GM18907 (cell line): ENCODE data around the gene CYS1.

Experiments
- ATAC-seq: cut with Tn5 transposase; IDR thresholded peaks from one replicate; pipeline ENCODE4 v1.9.1; 2021; ENCODE audit warnings: mild to moderate bottlenecking, moderate library complexity; ENCODE audit not compliant: unreplicated experiment

The CYS1 gene

GRCh38 chr2:10052216-10052615 is 28.0 kb downstream of the CYS1 start:
- ATAC-seq = no peak

DNA sequence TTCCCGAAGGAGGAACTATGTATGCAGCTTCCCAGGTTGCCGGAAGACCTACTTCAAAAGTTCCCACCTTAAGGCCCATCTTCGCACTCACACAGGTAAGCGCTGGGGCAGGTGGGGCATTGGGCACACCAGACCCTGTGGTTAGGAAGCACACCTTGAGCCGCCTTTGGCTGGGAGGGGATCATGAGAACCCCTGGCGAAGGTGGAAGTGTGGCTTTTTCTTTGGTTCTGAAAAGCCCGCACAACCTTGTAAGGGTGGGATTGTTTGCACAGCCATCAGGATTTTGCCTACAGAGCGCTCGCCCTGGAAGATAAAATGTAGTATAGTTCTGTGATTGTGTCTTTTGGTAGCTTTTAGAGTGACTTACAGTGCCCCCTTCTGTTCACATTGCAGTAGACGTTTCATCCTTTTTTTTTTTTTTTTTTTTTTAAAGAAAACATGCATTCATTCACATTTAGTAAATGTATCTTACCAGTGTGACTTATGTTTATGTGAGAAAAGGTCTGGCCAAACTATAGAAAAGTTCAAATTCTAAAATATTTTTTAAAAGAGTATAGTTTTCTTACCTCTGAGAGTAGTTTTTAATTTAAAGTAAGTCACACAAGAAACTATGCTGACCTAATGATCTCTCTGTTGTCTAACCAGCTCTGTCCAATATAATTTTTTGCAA is 31.6 kb downstream of the CYS1 start:
- no peak for ATAC-seq

- no peak for ATAC-seq
Observed at GRCh38 chr2:10047616-10048500, 32.4 kb downstream of the CYS1 start.

DNA sequence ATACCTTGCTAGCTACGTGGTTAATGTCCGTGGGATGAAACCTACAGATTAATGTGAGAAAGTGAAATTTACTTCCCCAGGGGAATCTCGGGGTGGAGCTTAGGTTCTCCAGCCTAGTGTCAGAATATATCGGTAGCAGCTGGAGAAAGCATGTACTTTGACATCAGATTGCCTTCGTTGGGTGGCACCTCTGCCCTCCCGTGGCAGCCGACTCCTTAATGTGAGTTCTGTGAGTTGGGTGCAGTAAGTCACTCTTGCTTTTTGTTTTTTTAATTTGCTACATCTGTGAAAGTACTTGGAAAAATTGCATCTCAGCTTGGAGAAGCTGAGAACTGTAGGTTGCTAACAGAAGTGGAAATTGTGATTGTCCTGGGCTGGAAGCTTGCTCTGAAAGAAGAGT is 33.3 kb downstream of the CYS1 start:
- ATAC-seq = no peak

GRCh38 chr2:10045561-10046355 is 34.5 kb downstream of the CYS1 start:
- ATAC-seq = no peak

GRCh38 chr2:10043906-10044601 is 36.2 kb downstream of the CYS1 start:
- ATAC-seq = peak; percentile 60

DNA sequence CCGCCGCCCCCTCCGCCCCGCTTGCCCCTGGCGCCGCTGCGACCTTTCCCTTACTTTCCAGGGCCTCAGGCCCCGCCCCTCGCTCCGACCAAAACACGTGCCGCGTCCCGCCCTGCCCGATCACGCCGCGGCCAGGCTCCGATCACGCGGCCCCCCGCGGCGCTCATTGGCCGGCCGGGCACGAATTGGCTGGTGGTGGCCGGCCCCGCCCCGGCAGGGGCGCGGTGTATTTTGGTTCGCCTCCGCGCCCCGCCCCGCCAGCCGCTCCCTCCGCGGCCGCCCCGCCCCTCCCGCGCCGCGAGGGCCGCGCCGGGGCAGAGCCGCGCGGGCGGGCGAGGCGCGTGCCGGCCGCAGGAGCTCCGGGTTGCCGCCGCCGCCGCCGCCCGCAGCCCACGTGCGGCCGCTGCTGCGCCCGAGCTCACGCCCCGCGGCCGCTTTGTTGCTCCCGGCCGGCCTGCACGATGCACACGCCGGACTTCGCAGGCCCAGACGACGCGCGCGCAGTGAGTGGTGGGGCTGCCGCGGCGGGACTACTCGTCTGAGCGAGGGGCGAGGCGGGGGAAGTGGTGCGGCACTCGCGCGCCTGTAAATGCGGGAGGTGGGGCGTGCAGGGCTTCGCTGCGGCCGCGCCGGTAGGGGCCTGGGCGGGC is 36.8 kb downstream of the CYS1 start, which contains the start of gene KLF11:
KLF11 (plus strand) TSS at position 295 of the 650 bp plus-strand sequence; CDS start at position 462, 167 bp downstream.
- ATAC-seq = peak; percentile 74

- ATAC-seq = no peak
Observed at GRCh38 chr2:10042301-10043161, 37.7 kb downstream of the CYS1 start.

DNA sequence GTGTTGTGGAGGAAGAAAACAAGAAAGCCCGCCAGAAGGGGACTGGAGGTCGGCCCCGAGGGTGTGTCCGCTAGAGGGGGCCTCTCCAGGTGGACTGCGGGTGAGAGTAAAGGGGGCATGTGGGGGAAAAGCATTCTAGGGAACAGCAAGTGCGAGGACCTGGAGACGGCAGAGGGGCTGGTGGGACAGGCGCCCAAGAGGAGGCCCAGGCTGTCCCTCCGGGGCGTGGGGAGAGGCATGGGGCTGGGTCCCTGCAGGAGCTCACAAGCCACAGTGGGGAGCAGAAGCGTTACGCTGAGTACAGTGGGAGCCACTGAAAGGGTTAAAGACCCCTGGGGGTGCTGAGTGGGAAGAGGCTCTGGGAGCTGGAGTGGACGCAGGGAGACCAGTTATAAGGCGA is 38.5 kb downstream of the CYS1 start:
- ATAC-seq = no peak

DNA sequence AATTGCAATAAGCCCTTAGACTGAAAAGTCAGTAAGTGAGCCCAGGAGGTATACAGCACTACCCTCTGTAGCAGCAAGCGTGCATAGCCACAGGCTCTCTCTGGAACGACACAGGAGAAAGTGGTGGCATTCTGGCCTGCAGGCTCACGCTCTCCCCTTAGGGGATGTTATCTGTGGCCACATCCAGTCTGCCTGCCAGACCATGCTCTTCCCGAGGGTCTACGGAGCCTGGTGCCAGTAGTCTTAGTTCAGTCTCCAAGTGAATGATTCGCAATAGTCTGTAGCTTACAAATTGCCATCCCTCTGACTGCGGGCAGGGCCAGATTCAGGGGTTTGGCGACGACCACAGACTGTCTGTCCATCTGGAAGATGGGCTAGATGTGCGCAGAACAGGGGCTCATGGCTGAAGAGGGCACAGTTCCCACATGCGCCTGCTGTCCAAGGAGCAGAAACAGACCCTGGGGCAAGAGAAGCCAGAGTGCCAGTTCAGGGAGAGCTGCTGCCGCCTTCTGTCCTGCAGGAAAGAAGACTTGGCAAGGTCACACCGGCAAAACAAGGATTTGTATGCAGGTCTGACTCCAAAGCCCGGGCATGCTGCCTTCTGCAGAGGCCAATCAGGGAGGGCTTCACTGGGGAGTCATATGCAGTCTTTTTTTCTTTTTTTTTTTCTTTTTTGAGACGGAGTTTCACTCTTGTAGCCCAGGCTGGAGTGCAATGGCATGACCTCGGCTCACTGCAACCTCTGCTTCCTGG is 40.4 kb downstream of the CYS1 start:
- no peak for ATAC-seq

- no peak for ATAC-seq
Observed at GRCh38 chr2:10038716-10039115, 41.5 kb downstream of the CYS1 start.

DNA sequence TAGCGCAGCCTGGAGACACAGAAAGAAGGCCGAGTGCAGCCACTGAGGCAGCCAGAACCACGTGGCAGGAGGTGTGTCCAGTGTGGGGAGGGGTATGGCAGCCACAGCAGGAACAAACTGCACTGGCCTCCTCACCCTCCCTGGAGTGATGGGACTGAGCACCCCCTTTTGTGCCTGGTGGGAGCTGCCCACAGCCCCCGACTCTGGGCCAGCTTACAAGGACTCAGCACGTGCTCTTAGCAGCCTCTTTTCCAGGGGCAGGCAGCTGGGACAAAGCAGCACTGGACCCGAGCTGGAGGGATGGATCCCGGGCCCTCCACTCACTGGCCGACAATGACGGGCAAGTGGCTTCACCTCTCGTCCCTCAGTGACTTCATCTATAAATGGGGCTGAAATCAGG is 42.1 kb downstream of the CYS1 start:
- ATAC-seq = no peak

DNA sequence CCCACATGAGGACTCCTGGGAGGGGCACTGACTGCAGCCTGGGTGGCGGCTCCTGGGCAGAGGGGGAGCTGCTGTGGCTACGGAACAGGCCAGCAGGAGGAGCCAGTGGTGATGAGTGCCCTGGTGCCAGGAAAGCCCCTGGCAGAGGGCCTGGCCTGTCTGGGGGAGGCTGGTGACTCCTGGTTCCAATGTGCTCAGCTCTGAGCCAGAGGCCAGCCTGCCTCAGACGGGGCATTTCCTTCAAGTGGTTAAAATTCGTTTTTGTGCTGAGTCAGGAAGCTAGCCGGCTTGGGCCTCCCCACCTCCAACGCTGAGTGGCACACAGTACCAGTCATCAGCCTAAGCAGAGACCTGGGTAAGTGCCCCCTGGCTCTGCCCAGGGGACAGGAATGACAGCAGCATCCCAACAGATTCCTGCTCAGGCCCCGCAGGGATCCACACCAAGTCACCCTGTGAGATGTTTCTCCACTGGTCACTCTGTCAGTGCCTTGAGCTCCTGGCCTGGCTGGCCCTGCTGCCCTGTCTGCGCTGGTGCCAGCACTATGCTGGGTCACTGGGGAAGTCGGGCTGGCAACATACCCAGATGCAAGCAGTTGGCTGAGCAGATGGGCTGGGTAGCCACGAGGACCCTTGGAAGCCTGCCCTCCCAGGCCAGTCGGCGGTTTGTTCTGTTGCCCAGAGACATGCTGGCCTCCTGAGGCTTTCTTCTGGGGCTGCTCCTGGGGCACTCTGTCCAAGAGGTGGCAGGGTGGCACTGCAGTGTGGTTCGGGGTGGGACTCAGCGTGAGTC is 43.9 kb downstream of the CYS1 start:
- peak; percentile 53 for ATAC-seq

DNA sequence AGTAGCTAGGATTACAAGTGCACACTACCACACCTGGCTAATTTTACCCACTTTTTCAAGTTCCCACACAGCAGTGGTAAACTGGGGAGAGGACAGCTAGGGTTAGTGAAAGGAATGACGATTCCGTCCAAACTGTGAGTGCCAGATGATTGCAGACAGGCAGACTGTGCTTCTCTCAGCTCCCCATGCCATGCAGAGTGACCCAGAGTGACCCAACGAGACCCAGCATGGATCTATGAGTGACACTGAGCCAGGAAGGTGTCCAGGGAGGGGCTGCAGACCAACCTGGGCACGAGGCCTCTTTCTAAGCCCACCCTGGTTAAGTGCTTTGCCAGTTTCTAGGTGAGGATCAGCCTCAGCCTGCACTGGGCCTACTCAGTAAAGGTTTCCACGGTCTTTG is 44.6 kb downstream of the CYS1 start:
- ATAC-seq = no peak

DNA sequence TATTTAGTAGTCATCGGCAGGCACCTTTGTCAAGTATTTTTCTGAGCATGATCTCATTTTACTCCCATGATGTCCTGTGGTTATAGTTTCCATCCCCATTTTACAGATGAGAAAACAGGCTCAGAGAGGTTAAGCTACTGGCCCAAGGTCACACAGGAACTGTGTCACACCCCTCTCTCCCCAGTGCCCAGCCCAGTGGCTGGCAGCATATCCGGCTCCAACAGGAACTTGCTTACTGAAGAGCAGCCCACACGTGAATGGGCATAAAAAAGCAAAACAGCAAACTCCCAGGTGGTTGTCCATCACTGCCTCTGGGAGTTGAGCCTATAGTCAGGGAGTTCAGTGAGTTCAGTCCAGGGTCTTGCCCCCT is 45.2 kb downstream of the CYS1 start:
- ATAC-seq = no peak

DNA sequence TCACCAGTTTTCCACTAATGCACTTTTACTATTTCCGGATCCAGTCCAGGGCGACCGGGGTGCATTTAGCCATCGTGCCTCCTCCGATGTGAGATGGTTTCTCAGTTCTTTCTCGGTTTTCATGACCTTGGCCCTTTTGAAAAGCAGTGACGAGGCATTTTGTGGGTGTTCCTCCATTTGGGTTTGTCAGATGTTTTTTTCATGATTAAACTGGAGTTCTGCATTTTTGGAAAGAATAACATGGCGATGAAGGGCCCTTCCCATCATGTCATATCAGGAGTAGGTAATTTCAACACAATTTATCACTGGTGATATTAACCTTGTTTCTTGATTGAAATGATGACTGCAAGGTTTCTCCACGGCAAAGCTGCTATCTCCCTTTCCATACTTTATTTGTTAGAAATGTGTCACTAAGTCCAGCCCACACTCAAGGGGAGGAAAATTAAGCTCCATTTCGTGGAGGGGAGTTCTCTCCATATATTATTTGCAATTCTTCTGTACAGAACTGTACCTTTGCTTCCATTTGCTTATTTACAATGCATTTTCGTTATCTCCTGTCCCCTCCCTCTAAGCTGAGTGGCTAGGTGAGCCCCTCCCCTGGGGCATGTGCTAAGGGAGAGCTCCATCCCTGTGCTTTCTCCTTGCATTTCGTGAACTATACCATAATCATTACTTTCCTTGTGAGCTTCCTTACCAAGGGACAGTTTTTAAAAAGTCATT is 45.7 kb downstream of the CYS1 start:
- no peak for ATAC-seq
